Endothelial cell of umbilical vein (primary cell): ENCODE data around the gene GOLGA3. TPM values are rescaled to one million over a fixed set of nuclear protein-coding genes. Genes with fewer than 3 reads are reported as not detected.

Experiments
- BruUV-seq: library from RNA; stranded (reverse); fragments of 400-500 nt; replicated peaks from 2 replicates; lab custom pipeline; 2021; lab: Mats Ljungman, UMichigan
- CTCF ChIA-PET: fragments of 300-600, 350-600 bp; sonication (Branson Sonifier 250); formaldehyde crosslinking; loops from one replicate; lab custom pipeline; 2021; ENCODE audit warnings: antibody characterized with exemption, inconsistent platforms; lab: Charles Lee
- POLR2A ChIA-PET: fragments of 300-600, 350-600 bp; sonication (Branson Sonifier 250); formaldehyde crosslinking; loops from one replicate; lab custom pipeline; 2021; ENCODE audit warnings: antibody characterized with exemption, inconsistent platforms; lab: Charles Lee
- DNase-seq: peaks from one replicate; pipeline ENCODE4 v3.0.0-alpha.2; 2011; ENCODE audit warnings: low read depth, low spot score
- FAIRE-seq: peaks from 2 replicates; lab custom pipeline; 2011; peaks lifted over from hg19 to GRCh38; lab: Jason Lieb, UNC
- H2AFZ ChIP-seq: 2 replicates; pipeline ENCODE4 v1.6.0; 2012; ENCODE audit warnings: low read depth, low read length, control low read depth, inconsistent platforms
- H3K27ac ChIP-seq: 2 replicates; pipeline ENCODE4 v1.5.1; 2011; ENCODE audit warnings: low read depth, mild to moderate bottlenecking, control low read depth, low read length, moderate library complexity; ENCODE audit not compliant: insufficient read depth
- H3K27me3 ChIP-seq, 2 experiments: 2 replicates each; pipeline versions ENCODE4 v1.6.0 to v1.6.1; 2011; ENCODE audit warnings: low read length in 2 of 2, mixed read lengths in 1 of 2; ENCODE audit not compliant: control insufficient read depth in 2 of 2, insufficient read depth in 2 of 2
- H3K36me3 ChIP-seq, 2 experiments: 2 replicates in 1 of 2; 3 replicates in 1 of 2; pipeline ENCODE4 v1.5.1; 2011; ENCODE audit warnings: low read length in 2 of 2, mild to moderate bottlenecking in 1 of 2, moderate library complexity in 1 of 2; ENCODE audit not compliant: control insufficient read depth in 2 of 2, insufficient read depth in 2 of 2; ENCODE audit errors: extremely low read depth in 1 of 2
- H3K4me1 ChIP-seq: 3 replicates; pipeline ENCODE4 v1.5.1; 2011; ENCODE audit warnings: mild to moderate bottlenecking, low read length; ENCODE audit not compliant: control insufficient read depth, insufficient read depth; ENCODE audit errors: extremely low read depth
- H3K4me2 ChIP-seq: 2 replicates; pipeline ENCODE4 v1.6.1; 2011; ENCODE audit warnings: low read length, control low read depth, mixed read lengths; ENCODE audit not compliant: insufficient read depth
- H3K4me3 ChIP-seq, 3 experiments: fragments of 200-600 bp in 1 of 3; sonication (generic), shearing (Covaris generic) in 1 of 3; replicated peaks in 1 of 3; 2 replicates each; pipeline ENCODE4 v1.5.1; 2011 to 2016; ENCODE audit warnings: control low read depth in 3 of 3, low read length in 3 of 3, mild to moderate bottlenecking in 2 of 3, inconsistent platforms in 1 of 3, low read depth in 1 of 3, moderate library complexity in 1 of 3; ENCODE audit not compliant: insufficient read depth in 1 of 3
- H3K79me2 ChIP-seq: 2 replicates; pipeline ENCODE4 v1.6.0; 2012; ENCODE audit warnings: low read length, inconsistent platforms; ENCODE audit not compliant: control insufficient read depth, insufficient read depth
- H3K9ac ChIP-seq: replicated peaks from 2 replicates; pipeline ENCODE3; 2011; ENCODE audit warnings: low read length, control low read depth; ENCODE audit not compliant: insufficient read depth; ENCODE audit errors: extremely low read depth
- H3K9me1 ChIP-seq: replicated peaks from 3 replicates; pipeline ENCODE4 v1.6.0; 2011; ENCODE audit warnings: mild to moderate bottlenecking, low read length; ENCODE audit not compliant: control insufficient read depth, insufficient read depth; ENCODE audit errors: extremely low read depth
- H3K9me3 ChIP-seq: replicated peaks from 2 replicates; pipeline ENCODE4 v1.5.1; 2012; ENCODE audit warnings: low read length, inconsistent platforms; ENCODE audit not compliant: control insufficient read depth, insufficient read depth
- H4K20me1 ChIP-seq: replicated peaks from 2 replicates; pipeline ENCODE3; 2011; ENCODE audit warnings: mild to moderate bottlenecking, low read length; ENCODE audit not compliant: control insufficient read depth, insufficient read depth; ENCODE audit errors: extremely low read depth
- EZH2 ChIP-seq: IDR thresholded peaks from 2 replicates; pipeline ENCODE4 v1.6.1; 2012; ENCODE audit warnings: borderline replicate concordance, low read depth, mild to moderate bottlenecking, moderate library complexity, low read length, inconsistent platforms; ENCODE audit not compliant: severe bottlenecking
- FOS ChIP-seq: IDR thresholded peaks from 2 replicates; pipeline ENCODE4 v1.6.1; 2011; ENCODE audit warnings: mild to moderate bottlenecking, low read length, moderate library complexity, borderline replicate concordance; ENCODE audit not compliant: insufficient read depth
- GATA2 ChIP-seq: IDR thresholded peaks from 2 replicates; pipeline ENCODE4 v1.7.0; 2011; ENCODE audit warnings: low read depth, mild to moderate bottlenecking, moderate library complexity, mixed read lengths, low read length; ENCODE audit not compliant: insufficient read length, insufficient read depth
- JUN ChIP-seq: IDR thresholded peaks from 2 replicates; pipeline ENCODE4 v1.6.1; 2011; ENCODE audit warnings: borderline replicate concordance, low read depth; ENCODE audit not compliant: insufficient read length, insufficient read depth
- MYC ChIP-seq: IDR thresholded peaks from one replicate; pipeline ENCODE4 v1.6.1; 2011; ENCODE audit warnings: mild to moderate bottlenecking, low read depth, low read length
- POLR2A ChIP-seq: IDR thresholded peaks from 2 replicates; pipeline ENCODE4 v1.6.1; 2012; ENCODE audit warnings: low read depth, mild to moderate bottlenecking, control low read depth, low read length
- POLR2AphosphoS5 ChIP-seq: IDR thresholded peaks from 2 replicates; pipeline ENCODE4 v1.6.1; 2012; ENCODE audit warnings: low read depth, mild to moderate bottlenecking, control low read depth, low read length, moderate library complexity; ENCODE audit not compliant: insufficient read depth
- dilution Hi-C: fragments of 300-500 bp; cut with MboI; formaldehyde crosslinking; loops from one replicate; pipeline ENCODE4 v1.15.0; 2019; ENCODE audit warnings: low sequenced_read_pairs; ENCODE audit not compliant: extremely low pct_ligation_motif_present
- intact Hi-C: fragments of 100-400 bp; cut with micrococcal nuclease; formaldehyde crosslinking; loops from one replicate; pipeline ENCODE4 v1.10.0; 2022
- polyA plus RNA-seq, 4 experiments: library from polyadenylated mRNA; depleted of rRNA in 3 of 4; stranded (reverse) in 3 of 4; unstranded in 1 of 4; fragments of >200 nt; gene quantifications; 2 replicates each; pipeline versions ENCODE4 v1.2.1 to v1.2.3, GENCODE V29; 2011 to 2012; ENCODE audit warnings: missing spikeins in 1 of 4
- total RNA-seq: library from RNA; stranded (reverse); gene quantifications from 2 replicates; pipeline ENCODE4 v1.2.3, GENCODE V29; 2021
- TF ChIP-seq, protein P1 (sequence below): IDR thresholded peaks from 2 replicates; pipeline ENCODE4 v1.6.1; 2011; ENCODE audit not compliant: insufficient read depth, insufficient read length
- TF ChIP-seq, protein P2 (sequence below), 2 donors: IDR thresholded peaks; 1 replicate in 1 of 2; 2 replicates in 1 of 2; pipeline ENCODE4 v1.5.1; 2011; ENCODE audit warnings: low read length in 2 of 2, mild to moderate bottlenecking in 2 of 2, moderate library complexity in 2 of 2, control low read depth in 1 of 2, inconsistent platforms in 1 of 2, low read depth in 1 of 2; ENCODE audit not compliant: insufficient read depth in 1 of 2; ENCODE audit errors: extremely low read depth in 1 of 2

GOLGA3 gene
- total and polyA plus RNA-seq, 2 donors (not counting 3 experiments of a cell fraction or from before 2014, with no cell fraction given), result 18.4 to 86.0 TPM

DNA sequence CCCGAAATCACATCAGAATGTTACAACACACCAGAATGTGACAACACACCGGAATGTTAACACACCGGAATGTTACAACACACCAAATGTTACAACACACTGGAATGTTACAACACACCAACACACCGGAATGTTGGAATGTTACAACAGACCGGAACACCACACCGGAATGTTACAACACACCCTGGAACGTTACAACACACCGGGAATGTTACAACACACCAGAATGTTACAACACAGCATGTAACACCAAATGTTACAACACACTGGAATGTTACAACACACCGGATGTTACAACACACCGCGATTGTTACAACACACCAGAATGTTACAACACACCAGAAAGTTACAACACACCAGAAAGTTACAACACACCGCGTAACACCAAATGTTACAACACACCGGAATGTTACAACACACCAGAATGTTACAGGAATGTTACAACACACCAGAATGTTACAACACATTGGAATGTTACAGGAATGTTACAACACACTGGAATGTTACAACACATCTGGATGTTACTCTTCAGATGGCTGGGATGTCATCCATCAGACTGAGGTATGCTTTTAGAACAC is 37.7 kb upstream of the GOLGA3 start:
- POLR2A ChIA-PET, result no interaction called here
- Histone ChIP-seq H3K4me3 (no peak overlapping the region), H2AFZ (no peak overlapping the region), H3K4me2 (no peak overlapping the region), H3K27ac (no peak overlapping the region), H3K27me3 (no peaks in the 10 kb centered on the region), H3K9ac (no peak overlapping the region), H3K9me1 (no peaks in the 10 kb centered on the region), H3K9me3 (no peaks in the 10 kb centered on the region), H3K4me1 (no peaks in the 10 kb centered on the region), H3K79me2 (peaks cover 5% of the 10 kb centered on the region), H4K20me1 (no peaks in the 10 kb centered on the region), H3K36me3 (peaks cover 10 to 17% of the 10 kb centered on the region in 2 experiments)
- peak; percentile 55 for FAIRE-seq
- no TSS peak for BruUV-seq
- DNase-seq, result no peak
- intact Hi-C loops, result no loop called here
- TF ChIP-seq, protein P1, sequence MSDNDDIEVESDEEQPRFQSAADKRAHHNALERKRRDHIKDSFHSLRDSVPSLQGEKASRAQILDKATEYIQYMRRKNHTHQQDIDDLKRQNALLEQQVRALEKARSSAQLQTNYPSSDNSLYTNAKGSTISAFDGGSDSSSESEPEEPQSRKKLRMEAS, result no peak
- TF ChIP-seq GATA2, result no peak
- dilution Hi-C loops, result no loop called here
- CTCF ChIA-PET, result no interaction called here

DNA sequence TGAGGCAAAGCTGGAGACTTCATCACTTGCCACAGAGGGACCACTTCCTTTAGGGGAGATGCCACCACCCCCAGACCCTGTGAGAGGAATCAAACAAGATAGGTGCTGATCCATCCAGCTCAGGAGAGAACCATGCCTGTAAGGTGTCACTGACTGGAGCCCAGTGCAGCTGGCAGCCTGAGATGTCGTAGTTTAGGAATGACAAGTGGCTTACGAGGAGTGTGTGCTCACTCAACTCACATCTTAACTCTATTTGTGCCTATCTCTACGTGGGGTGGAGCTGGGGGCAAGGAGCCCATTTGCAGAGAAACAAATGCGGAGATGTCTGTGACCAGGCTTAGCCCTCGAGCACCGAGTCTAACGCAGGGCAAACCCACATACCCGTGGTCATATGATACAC is 32.9 kb upstream of the GOLGA3 start:
- TF ChIP-seq POLR2AphosphoS5 (no peak), JUN (no peak), POLR2A (no peak), EZH2 (no peak), MYC (no peak), GATA2 (no peak), FOS (no peak)
- TF ChIP-seq, protein P1, result no peak
- TF ChIP-seq, protein P2, sequence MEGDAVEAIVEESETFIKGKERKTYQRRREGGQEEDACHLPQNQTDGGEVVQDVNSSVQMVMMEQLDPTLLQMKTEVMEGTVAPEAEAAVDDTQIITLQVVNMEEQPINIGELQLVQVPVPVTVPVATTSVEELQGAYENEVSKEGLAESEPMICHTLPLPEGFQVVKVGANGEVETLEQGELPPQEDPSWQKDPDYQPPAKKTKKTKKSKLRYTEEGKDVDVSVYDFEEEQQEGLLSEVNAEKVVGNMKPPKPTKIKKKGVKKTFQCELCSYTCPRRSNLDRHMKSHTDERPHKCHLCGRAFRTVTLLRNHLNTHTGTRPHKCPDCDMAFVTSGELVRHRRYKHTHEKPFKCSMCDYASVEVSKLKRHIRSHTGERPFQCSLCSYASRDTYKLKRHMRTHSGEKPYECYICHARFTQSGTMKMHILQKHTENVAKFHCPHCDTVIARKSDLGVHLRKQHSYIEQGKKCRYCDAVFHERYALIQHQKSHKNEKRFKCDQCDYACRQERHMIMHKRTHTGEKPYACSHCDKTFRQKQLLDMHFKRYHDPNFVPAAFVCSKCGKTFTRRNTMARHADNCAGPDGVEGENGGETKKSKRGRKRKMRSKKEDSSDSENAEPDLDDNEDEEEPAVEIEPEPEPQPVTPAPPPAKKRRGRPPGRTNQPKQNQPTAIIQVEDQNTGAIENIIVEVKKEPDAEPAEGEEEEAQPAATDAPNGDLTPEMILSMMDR (IDR thresholded peaks at IDR 0.05; ENCODE audit: extremely low read depth in 1 of 2, insufficient read depth in 1 of 2, low read depth in 1 of 2, low read length in 2 of 2), result no peak
- POLR2A ChIA-PET, result no interaction called here
- dilution Hi-C loops, result no loop called here
- H3K27ac ChIP-seq, result no peak overlapping the region
- H3K79me2 ChIP-seq, result no peaks in the 10 kb centered on the region
- no peaks in the 10 kb centered on the region for H3K27me3 ChIP-seq
- no peaks in the 10 kb centered on the region for H3K4me1 ChIP-seq
- H3K9me3 ChIP-seq, result no peaks in the 10 kb centered on the region
- H3K9me1 ChIP-seq, result no peaks in the 10 kb centered on the region
- no peak overlapping the region for H3K9ac ChIP-seq
- DNase-seq, result no peak
- H2AFZ ChIP-seq, result no peak overlapping the region
- no peak for FAIRE-seq
- peaks cover 18 to 23% of the 10 kb centered on the region in 2 experiments for H3K36me3 ChIP-seq
- H4K20me1 ChIP-seq, result no peaks in the 10 kb centered on the region
- CTCF ChIA-PET, result no interaction called here
- intact Hi-C loops, result no loop called here
- no peak overlapping the region for H3K4me2 ChIP-seq
- no TSS peak for BruUV-seq
- H3K4me3 ChIP-seq, result no peak overlapping the region
